ENCODE data around the gene TTC17.

The TTC17 gene

DNA sequence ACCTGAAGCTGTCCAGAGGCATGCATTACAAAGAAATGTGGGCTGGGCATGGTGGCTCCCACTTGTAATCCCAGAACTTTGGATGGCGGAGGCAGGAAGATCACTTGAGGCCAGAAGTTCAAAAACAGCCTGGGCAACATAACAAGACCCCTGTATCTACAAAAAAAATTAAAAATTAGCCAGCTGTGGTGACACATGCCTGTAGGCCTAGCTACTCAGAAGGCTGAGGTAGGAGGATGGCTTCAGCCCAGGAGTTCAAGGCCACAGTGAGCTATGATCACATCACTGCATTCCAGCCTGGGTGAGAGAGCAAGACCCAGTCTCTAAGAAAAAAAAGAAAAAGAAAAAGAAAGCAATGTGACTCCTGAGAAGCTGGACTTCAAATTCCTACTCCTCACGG, 183.3 kb downstream of the TTC17 start:
- no peak for DNase-seq

DNA sequence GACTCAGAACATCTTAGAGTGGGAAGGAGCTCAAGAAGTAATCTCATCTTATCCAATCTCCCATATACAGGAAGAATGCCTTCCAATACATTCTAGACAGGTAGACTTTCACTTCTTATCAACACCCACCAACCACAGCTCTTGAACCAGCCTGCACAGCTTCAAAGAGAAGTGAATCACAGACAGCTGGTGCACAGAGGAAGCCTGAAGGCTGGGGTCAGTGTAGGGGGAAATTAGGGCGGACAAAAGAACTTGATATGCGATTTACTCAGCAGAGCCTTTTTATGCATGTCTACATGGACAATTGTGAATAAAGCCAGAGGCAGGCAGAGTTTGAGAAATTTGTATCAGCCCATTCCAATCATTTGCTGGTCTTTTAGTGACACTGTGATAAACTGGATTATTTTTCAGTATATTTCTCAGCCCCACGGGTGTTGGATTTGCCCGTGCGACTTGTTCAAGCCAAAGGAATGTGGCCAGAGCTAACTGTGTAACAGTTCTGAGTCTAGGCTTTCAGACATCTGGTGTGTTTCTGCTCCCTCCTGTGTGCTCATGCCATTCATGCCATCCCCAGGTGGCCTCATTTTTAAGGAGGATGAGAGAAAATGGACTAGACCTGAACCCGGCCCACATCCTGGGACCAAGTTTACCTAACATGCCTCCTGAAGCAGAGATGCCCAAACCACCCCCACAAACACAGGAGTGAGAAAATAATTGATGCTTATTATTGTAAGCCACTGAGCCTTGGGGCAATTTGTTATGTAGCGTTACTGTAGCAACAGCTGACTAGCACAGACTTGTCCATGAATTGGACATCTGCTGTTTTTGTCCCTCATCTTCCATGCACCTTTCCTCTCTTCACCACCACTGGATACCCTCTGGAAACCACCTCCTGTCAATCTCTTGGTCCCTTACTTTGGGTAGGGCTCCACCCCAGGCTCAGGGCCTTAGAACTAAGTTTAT, 184.3 kb downstream of the TTC17 start:
- DNase-seq: no peak

Measured in COR-L47 (cell line).